Measurements from ENCODE around the gene CSF2. TPM values are rescaled to one million over a fixed set of nuclear protein-coding genes. Genes with fewer than 3 reads are reported as not detected.

CSF2 gene
- total and polyA plus RNA-seq, 2 of the 13 experiments (the other 11 are each of a cell fraction or from before 2014, with no cell fraction given), result not detected

DNA sequence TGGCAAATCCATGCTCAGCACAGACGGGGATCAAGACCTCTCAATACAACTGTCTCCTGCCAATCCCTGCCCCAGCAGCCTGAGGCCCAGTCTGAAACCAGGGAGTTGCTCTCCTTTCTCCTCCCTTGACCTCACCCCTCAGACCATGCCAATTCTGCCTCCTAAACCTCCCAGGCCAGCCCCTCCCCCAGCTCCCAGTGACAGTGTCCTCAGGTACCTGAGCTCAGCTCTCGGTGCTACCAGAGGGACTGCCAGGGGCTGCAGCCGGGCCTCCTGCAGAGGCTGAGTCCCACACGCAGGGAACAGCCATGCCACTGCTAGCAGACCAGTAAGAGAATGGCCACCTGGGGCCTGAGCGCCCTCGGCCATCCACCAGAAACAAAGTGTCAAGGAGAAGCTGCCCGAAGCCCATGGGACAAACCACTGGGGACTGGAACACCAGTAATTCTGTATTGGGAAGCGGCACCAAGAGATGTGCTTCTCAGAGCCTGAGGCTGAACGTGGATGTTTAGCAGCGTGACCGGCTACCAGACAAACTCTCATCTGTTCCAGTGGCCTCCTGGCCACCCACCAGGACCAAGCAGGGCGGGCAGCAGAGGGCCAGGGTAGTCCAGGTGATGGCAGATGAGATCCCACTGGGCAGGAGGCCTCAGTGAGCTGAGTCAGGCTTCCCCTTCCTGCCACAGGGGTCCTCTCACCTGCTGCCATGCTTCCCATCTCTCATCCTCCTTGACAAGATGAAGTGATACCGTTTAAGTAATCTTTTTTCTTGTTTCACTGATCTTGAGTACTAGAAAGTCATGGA is 13.7 kb upstream of the CSF2 start (continued):
- no peak for TF ChIP-seq ZNF776 (CRISPR knock-in tag; IDR thresholded peaks at IDR 0.05)
- no peak for TF ChIP-seq MTF1 (CRISPR knock-in tag; IDR thresholded peaks at IDR 0.05)
- TF ChIP-seq, protein P1, sequence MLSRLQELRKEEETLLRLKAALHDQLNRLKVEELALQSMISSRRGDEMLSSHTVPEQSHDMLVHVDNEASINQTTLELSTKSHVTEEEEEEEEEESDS (CRISPR knock-in tag; IDR thresholded peaks at IDR 0.05; ENCODE audit: borderline replicate concordance), result no peak
- TF ChIP-seq ZNF484 (CRISPR knock-in tag; IDR thresholded peaks at IDR 0.05; ENCODE audit: borderline replicate concordance, low read depth), result no peak
- TF ChIP-seq, protein P2, sequence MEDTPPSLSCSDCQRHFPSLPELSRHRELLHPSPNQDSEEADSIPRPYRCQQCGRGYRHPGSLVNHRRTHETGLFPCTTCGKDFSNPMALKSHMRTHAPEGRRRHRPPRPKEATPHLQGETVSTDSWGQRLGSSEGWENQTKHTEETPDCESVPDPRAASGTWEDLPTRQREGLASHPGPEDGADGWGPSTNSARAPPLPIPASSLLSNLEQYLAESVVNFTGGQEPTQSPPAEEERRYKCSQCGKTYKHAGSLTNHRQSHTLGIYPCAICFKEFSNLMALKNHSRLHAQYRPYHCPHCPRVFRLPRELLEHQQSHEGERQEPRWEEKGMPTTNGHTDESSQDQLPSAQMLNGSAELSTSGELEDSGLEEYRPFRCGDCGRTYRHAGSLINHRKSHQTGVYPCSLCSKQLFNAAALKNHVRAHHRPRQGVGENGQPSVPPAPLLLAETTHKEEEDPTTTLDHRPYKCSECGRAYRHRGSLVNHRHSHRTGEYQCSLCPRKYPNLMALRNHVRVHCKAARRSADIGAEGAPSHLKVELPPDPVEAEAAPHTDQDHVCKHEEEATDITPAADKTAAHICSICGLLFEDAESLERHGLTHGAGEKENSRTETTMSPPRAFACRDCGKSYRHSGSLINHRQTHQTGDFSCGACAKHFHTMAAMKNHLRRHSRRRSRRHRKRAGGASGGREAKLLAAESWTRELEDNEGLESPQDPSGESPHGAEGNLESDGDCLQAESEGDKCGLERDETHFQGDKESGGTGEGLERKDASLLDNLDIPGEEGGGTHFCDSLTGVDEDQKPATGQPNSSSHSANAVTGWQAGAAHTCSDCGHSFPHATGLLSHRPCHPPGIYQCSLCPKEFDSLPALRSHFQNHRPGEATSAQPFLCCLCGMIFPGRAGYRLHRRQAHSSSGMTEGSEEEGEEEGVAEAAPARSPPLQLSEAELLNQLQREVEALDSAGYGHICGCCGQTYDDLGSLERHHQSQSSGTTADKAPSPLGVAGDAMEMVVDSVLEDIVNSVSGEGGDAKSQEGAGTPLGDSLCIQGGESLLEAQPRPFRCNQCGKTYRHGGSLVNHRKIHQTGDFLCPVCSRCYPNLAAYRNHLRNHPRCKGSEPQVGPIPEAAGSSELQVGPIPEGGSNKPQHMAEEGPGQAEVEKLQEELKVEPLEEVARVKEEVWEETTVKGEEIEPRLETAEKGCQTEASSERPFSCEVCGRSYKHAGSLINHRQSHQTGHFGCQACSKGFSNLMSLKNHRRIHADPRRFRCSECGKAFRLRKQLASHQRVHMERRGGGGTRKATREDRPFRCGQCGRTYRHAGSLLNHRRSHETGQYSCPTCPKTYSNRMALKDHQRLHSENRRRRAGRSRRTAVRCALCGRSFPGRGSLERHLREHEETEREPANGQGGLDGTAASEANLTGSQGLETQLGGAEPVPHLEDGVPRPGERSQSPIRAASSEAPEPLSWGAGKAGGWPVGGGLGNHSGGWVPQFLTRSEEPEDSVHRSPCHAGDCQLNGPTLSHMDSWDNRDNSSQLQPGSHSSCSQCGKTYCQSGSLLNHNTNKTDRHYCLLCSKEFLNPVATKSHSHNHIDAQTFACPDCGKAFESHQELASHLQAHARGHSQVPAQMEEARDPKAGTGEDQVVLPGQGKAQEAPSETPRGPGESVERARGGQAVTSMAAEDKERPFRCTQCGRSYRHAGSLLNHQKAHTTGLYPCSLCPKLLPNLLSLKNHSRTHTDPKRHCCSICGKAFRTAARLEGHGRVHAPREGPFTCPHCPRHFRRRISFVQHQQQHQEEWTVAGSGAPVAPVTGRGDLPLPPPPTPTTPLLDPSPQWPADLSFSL (CRISPR knock-in tag; IDR thresholded peaks at IDR 0.05), result no peak
- TF ChIP-seq KDM4B (CRISPR knock-in tag; IDR thresholded peaks at IDR 0.05), result no peak
- TF ChIP-seq ZMYM4 (CRISPR knock-in tag; IDR thresholded peaks at IDR 0.05), result no peak
- TF ChIP-seq, protein P3, sequence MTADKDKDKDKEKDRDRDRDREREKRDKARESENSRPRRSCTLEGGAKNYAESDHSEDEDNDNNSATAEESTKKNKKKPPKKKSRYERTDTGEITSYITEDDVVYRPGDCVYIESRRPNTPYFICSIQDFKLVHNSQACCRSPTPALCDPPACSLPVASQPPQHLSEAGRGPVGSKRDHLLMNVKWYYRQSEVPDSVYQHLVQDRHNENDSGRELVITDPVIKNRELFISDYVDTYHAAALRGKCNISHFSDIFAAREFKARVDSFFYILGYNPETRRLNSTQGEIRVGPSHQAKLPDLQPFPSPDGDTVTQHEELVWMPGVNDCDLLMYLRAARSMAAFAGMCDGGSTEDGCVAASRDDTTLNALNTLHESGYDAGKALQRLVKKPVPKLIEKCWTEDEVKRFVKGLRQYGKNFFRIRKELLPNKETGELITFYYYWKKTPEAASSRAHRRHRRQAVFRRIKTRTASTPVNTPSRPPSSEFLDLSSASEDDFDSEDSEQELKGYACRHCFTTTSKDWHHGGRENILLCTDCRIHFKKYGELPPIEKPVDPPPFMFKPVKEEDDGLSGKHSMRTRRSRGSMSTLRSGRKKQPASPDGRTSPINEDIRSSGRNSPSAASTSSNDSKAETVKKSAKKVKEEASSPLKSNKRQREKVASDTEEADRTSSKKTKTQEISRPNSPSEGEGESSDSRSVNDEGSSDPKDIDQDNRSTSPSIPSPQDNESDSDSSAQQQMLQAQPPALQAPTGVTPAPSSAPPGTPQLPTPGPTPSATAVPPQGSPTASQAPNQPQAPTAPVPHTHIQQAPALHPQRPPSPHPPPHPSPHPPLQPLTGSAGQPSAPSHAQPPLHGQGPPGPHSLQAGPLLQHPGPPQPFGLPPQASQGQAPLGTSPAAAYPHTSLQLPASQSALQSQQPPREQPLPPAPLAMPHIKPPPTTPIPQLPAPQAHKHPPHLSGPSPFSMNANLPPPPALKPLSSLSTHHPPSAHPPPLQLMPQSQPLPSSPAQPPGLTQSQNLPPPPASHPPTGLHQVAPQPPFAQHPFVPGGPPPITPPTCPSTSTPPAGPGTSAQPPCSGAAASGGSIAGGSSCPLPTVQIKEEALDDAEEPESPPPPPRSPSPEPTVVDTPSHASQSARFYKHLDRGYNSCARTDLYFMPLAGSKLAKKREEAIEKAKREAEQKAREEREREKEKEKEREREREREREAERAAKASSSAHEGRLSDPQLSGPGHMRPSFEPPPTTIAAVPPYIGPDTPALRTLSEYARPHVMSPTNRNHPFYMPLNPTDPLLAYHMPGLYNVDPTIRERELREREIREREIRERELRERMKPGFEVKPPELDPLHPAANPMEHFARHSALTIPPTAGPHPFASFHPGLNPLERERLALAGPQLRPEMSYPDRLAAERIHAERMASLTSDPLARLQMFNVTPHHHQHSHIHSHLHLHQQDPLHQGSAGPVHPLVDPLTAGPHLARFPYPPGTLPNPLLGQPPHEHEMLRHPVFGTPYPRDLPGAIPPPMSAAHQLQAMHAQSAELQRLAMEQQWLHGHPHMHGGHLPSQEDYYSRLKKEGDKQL (CRISPR knock-in tag; IDR thresholded peaks at IDR 0.05; ENCODE audit: low read depth), result no peak
- TF ChIP-seq ZBTB7A (CRISPR knock-in tag; IDR thresholded peaks at IDR 0.05), result no peak
- no peak for TF ChIP-seq SALL1 (CRISPR knock-in tag; IDR thresholded peaks at IDR 0.05)
- no peak for TF ChIP-seq KLF9 (CRISPR knock-in tag; IDR thresholded peaks at IDR 0.05; ENCODE audit: low read depth)
- TF ChIP-seq, protein P4, sequence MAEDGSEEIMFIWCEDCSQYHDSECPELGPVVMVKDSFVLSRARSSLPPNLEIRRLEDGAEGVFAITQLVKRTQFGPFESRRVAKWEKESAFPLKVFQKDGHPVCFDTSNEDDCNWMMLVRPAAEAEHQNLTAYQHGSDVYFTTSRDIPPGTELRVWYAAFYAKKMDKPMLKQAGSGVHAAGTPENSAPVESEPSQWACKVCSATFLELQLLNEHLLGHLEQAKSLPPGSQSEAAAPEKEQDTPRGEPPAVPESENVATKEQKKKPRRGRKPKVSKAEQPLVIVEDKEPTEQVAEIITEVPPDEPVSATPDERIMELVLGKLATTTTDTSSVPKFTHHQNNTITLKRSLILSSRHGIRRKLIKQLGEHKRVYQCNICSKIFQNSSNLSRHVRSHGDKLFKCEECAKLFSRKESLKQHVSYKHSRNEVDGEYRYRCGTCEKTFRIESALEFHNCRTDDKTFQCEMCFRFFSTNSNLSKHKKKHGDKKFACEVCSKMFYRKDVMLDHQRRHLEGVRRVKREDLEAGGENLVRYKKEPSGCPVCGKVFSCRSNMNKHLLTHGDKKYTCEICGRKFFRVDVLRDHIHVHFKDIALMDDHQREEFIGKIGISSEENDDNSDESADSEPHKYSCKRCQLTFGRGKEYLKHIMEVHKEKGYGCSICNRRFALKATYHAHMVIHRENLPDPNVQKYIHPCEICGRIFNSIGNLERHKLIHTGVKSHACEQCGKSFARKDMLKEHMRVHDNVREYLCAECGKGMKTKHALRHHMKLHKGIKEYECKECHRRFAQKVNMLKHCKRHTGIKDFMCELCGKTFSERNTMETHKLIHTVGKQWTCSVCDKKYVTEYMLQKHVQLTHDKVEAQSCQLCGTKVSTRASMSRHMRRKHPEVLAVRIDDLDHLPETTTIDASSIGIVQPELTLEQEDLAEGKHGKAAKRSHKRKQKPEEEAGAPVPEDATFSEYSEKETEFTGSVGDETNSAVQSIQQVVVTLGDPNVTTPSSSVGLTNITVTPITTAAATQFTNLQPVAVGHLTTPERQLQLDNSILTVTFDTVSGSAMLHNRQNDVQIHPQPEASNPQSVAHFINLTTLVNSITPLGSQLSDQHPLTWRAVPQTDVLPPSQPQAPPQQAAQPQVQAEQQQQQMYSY (CRISPR knock-in tag; IDR thresholded peaks at IDR 0.05), result no peak
